GM20000 (cell line): ENCODE data around the gene DTNA.

ENCODE experiments used
- DNase-seq: peaks from one replicate; pipeline ENCODE4 v3.0.0; 2012; ENCODE audit warnings: low spot score
- TF ChIP-seq, protein P1 (sequence below): IDR thresholded peaks from 2 replicates; pipeline ENCODE4 v1.5.1; 2012; ENCODE audit warnings: mild to moderate bottlenecking, control low read depth; ENCODE audit errors: extremely low read depth, missing control alignments

The DTNA gene

DNA sequence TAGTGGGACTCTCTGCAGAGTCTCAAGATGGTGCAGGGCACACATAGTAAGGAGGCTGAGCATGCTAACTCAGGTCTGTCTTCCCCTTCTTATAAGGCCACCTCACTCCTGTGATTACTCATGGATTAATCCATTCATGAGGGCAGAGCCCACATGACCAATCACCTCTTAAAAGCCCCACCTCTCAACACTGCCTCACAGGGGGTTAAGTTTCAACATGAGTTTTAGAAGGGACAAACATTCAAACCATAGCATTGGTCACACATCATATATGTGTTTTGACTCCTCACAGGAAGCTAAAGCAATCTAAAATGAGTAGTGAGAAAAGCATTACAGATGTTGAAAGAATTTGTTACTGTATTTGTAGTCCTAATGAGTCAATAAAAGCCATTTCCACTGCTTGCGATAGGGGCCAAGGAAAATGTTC, 57.5 kb downstream of the DTNA start:
- TF ChIP-seq, protein P1, sequence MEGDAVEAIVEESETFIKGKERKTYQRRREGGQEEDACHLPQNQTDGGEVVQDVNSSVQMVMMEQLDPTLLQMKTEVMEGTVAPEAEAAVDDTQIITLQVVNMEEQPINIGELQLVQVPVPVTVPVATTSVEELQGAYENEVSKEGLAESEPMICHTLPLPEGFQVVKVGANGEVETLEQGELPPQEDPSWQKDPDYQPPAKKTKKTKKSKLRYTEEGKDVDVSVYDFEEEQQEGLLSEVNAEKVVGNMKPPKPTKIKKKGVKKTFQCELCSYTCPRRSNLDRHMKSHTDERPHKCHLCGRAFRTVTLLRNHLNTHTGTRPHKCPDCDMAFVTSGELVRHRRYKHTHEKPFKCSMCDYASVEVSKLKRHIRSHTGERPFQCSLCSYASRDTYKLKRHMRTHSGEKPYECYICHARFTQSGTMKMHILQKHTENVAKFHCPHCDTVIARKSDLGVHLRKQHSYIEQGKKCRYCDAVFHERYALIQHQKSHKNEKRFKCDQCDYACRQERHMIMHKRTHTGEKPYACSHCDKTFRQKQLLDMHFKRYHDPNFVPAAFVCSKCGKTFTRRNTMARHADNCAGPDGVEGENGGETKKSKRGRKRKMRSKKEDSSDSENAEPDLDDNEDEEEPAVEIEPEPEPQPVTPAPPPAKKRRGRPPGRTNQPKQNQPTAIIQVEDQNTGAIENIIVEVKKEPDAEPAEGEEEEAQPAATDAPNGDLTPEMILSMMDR = no peak
- no peak for DNase-seq

GRCh38 chr18:34771958-34772357, 61.9 kb downstream of the DTNA start:
- TF ChIP-seq, protein P1 = no peak
- no peak for DNase-seq

DNA sequence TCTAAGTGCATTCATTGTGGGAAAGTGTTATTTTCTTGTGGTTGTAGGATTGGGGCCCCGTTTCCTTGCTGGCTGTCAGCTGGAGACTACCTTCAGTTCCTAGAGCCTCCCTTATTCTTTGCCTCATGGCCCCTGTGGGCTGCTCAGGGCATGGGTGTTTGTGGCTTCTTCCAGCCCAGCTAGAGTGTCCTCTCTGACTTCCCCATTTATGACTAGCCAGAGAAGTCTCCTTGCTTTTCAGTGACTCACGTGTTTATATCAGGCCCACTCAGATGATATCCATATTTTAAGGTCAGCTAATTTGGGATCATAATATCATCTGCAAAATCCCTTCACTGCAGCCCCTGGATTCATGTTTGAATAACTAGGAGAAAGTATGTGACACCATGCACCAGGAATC, 62.8 kb downstream of the DTNA start:
- DNase-seq = no peak
- TF ChIP-seq, protein P1 = no peak

DNA sequence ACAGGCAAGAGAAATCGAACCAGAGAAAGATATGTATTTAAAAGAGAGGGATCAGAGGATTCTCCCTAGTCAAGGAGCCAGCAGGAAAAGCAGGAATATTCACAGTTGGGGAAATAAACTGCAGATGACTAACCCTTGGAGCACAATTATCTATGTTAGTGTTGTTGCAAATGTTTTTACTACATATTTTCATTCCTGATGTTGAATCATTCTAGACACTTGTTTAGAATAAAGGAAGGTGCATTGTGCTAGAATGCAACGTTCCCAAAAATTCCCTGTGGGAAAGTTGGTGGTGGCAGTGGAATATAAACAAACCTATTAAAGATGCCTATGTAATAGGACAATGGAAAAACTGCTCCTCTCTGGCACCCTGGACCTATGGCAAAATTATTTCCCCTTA, 63.3 kb downstream of the DTNA start:
- DNase-seq = no peak
- TF ChIP-seq, protein P1 = no peak

DNA sequence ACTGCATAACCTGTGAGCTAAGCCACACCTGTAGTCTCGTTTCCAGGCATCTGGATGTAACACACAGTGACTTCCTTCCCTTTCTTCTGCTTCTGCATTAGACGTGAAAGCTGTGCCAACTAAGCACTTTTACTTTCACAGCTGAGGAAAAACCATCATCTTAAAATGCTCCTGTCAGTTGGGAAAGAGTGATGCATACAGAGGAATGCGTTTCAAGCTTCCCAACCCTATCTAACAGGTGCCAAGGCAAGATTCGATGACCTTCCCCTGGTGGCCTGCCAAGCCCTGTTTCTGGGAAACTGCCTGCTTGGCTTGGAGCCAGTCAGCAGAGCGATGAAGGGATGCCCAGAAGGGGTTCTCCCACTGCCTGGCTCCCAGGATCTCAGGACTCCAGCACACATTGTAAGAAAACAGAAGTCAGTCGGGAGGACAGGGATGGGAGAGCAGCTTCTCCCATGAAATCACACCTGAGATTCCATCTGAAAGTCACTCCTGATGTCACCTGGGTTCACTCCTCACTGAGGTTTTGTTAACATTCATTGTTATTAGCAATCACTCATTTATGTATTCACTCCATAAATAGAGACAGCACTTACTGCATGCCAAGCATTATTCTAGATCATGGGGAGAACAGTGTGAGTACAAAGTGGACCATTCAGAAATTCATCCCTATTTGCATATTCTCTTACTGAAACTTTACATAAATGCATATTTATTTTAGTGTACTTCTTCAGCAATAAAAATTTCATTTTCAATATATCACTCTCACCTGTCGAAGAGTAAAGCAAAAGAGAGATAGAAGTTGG, 64.1 kb downstream of the DTNA start:
- TF ChIP-seq, protein P1 = no peak

GRCh38 chr18:34775461-34775860, 65.4 kb downstream of the DTNA start:
- TF ChIP-seq, protein P1 = no peak
- DNase-seq = no peak

More for the DNA sequence above, 64.1 kb downstream of the DTNA start:
- no peak for DNase-seq

GRCh38 chr18:34779112-34779511, 69.0 kb downstream of the DTNA start:
- TF ChIP-seq, protein P1 = no peak
- DNase-seq = no peak
